Measurements from ENCODE around the gene SMYD1. TPM values are rescaled to one million over a fixed set of nuclear protein-coding genes. Genes with fewer than 3 reads are reported as not detected.

SMYD1 gene
- total RNA-seq, 1 donor from 2014 or later, result not detected

- peaks cover 17% of the 10 kb centered on the region for H3K4me1 Mint-ChIP-seq
- peaks cover 1% of the 10 kb centered on the region for H3K36me3 Mint-ChIP-seq
- Histone ChIP-seq H3K79me2 (ENCODE audit: low read depth) (no peaks in the 10 kb centered on the region), H3K4me1 (no peaks in the 10 kb centered on the region), H3K4me3 (no peak overlapping the region), H4K20me1 (ENCODE audit: low read depth) (no peaks in the 10 kb centered on the region), H3K9ac (no peak overlapping the region), H3K9me3 (ENCODE audit: low read depth) (no peaks in the 10 kb centered on the region), H3K27ac (no peak overlapping the region), H2AFZ (replicated peaks) (no peak overlapping the region), H3K36me3 (no peaks in the 10 kb centered on the region), H3K4me2 (no peak overlapping the region), H3K27me3 (no peaks in the 10 kb centered on the region), H3F3A (ENCODE audit: low read depth) (no peaks in the 10 kb centered on the region)
- peaks cover 3% of the 10 kb centered on the region for H3K9me3 Mint-ChIP-seq
- TF ChIP-seq EZH2 (IDR thresholded peaks at IDR 0.05), result no peak
- TF ChIP-seq EZH2phosphoT487 (IDR thresholded peaks at IDR 0.05), result no peak
- TF ChIP-seq CTCF (IDR thresholded peaks at IDR 0.05), result no peak
- H3K4me3 Mint-ChIP-seq, result no peak overlapping the region
- peaks cover 5% of the 10 kb centered on the region for H3K27me3 Mint-ChIP-seq (ENCODE audit: insufficient read depth, low read depth)
- peak overlapping the region; percentile 81 for H3K27ac Mint-ChIP-seq
- no peak for DNase-seq (ENCODE audit: low spot score)
These were observed 3.7 kb downstream of the SMYD1 start for GRCh38 chr2:88071365-88071764.

- Mint-ChIP-seq H3K4me1 (peaks cover 16% of the 10 kb centered on the region), H3K9me3 (peaks cover 3% of the 10 kb centered on the region), H3K27ac (no peak overlapping the region), H3K27me3 (ENCODE audit: insufficient read depth, low read depth) (peaks cover 5% of the 10 kb centered on the region), H3K36me3 (peaks cover 1% of the 10 kb centered on the region), H3K4me3 (no peak overlapping the region)
- no peak overlapping the region for H3K4me2 ChIP-seq
- no peaks in the 10 kb centered on the region for H3K9me3 ChIP-seq (ENCODE audit: low read depth)
- TF ChIP-seq CTCF (IDR thresholded peaks at IDR 0.05) (no peak), EZH2phosphoT487 (IDR thresholded peaks at IDR 0.05) (no peak), EZH2 (IDR thresholded peaks at IDR 0.05) (no peak)
- no peaks in the 10 kb centered on the region for H3K27me3 ChIP-seq
- H2AFZ ChIP-seq (replicated peaks), result no peak overlapping the region
- no peak overlapping the region for H3K9ac ChIP-seq
- H4K20me1 ChIP-seq (ENCODE audit: low read depth), result no peaks in the 10 kb centered on the region
- H3K36me3 ChIP-seq, result no peaks in the 10 kb centered on the region
- H3F3A ChIP-seq (ENCODE audit: low read depth), result no peaks in the 10 kb centered on the region
- no peak overlapping the region for H3K27ac ChIP-seq
- no peak for DNase-seq (ENCODE audit: low spot score)
- no peaks in the 10 kb centered on the region for H3K4me1 ChIP-seq
- no peaks in the 10 kb centered on the region for H3K79me2 ChIP-seq (ENCODE audit: low read depth)
- no peak overlapping the region for H3K4me3 ChIP-seq
These were observed 6.5 kb downstream of the SMYD1 start for GRCh38 chr2:88074150-88074549.

GRCh38 chr2:88074854-88075292, 7.2 kb downstream of the SMYD1 start:
- Mint-ChIP-seq H3K36me3 (peaks cover 1% of the 10 kb centered on the region), H3K4me1 (peaks cover 13% of the 10 kb centered on the region), H3K4me3 (no peak overlapping the region), H3K27me3 (ENCODE audit: insufficient read depth, low read depth) (peaks cover 5% of the 10 kb centered on the region), H3K9me3 (peaks cover 3% of the 10 kb centered on the region), H3K27ac (no peak overlapping the region)
- no peak for DNase-seq (ENCODE audit: low spot score)
- no peaks in the 10 kb centered on the region for H3F3A ChIP-seq (ENCODE audit: low read depth)
- no peaks in the 10 kb centered on the region for H3K4me1 ChIP-seq
- TF ChIP-seq CTCF (IDR thresholded peaks at IDR 0.05) (no peak), EZH2phosphoT487 (IDR thresholded peaks at IDR 0.05) (no peak), EZH2 (IDR thresholded peaks at IDR 0.05) (no peak)
- H3K27me3 ChIP-seq, result no peaks in the 10 kb centered on the region
- no peak overlapping the region for H3K4me2 ChIP-seq
- H3K79me2 ChIP-seq (ENCODE audit: low read depth), result no peaks in the 10 kb centered on the region
- no peaks in the 10 kb centered on the region for H3K9me3 ChIP-seq (ENCODE audit: low read depth)
- H2AFZ ChIP-seq (replicated peaks), result no peak overlapping the region
- no peak overlapping the region for H3K4me3 ChIP-seq
- H4K20me1 ChIP-seq (ENCODE audit: low read depth), result no peaks in the 10 kb centered on the region
- no peak overlapping the region for H3K9ac ChIP-seq
- no peak overlapping the region for H3K27ac ChIP-seq
- H3K36me3 ChIP-seq, result no peaks in the 10 kb centered on the region

Data from neural progenitor cell (in vitro differentiated cells).